GM21360 (cell line): Measurements from ENCODE around the gene RBM5.

ENCODE experiments used
- ATAC-seq: cut with Tn5 transposase; IDR thresholded peaks from one replicate; pipeline ENCODE4 v1.9.1; 2021; ENCODE audit warnings: mild to moderate bottlenecking, moderate library complexity; ENCODE audit not compliant: unreplicated experiment

RBM5 gene

DNA sequence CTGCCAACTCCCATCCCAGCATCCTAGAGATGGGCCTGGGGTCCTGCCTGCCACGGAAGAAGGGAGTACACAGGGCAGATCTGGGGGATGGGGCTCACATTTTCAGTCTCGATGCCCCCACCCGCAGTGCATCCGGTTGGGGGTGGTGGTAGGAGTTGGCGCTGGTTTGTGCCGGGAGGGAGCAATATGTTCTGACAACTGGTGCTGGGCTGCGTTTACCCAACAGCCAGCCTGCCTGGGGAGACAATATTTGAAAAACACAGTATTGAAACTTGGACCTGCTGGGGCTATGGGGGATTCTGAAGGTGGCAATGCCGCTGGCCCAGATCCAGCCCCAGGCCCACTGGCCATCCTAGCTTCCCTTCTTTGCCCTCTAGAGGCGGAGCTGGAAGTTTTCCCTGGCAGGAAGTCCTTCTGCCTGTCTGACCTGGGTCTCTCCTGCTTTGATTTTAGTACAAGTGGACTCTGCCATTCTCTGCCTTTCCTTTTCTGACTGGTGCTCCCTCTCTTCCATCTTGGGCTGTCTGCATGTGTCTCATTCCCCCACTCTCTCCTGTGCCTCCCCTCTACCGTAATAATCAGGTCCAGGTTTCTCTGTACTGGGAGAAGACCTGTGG, 69.9 kb downstream of the RBM5 start:
- no peak for ATAC-seq

- ATAC-seq, result no peak
Measured at GRCh38 chr3:50160561-50160983, 71.9 kb downstream of the RBM5 start.

- no peak for ATAC-seq
Measured at GRCh38 chr3:50161320-50161719, 72.6 kb downstream of the RBM5 start.

GRCh38 chr3:50162034-50162883, 73.5 kb downstream of the RBM5 start:
- ATAC-seq, result no peak

DNA sequence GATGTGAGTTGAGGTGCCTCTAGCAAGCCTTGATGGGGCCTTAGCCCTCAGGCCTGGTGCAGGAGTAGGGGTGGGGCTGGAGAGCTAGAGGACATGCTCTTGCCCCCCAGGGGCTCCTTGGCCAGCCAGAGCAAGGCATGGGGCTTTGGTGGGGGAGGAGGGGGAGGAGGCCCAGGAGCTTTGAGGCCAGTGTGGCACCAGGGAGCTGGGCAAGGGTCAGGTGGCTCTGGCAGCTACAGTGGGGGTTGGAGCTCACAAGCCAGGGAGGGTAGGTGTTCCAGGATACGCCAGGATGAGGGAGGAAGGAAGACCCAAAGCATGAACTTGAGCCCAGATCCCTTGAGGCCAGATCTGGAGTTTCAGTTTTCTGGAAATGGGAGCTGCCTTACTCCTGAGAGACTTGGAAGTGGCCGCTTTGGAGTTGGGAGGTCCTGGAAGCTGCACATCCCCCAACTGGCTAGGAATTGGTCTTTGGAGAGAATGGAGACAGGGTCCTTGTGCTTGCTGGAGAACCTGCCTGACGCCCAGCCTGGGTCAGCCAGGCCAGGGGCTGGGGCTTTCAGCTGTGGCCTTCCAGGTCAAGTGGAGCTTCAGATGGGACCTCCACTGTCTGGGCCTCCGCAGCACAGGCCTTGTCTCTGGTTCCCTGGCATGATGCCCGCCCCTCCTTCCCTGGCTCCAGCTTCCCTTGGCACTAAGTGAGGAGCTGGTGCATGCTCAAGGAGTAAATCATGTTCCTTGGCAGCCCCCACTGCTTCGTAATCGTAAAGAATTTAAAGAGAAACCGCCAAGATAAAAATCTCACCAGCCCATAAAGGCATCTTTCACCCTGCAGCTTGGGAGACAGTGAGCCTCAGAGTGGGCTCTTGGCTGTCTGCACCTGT, 75.1 kb downstream of the RBM5 start:
- ATAC-seq, result no peak

DNA sequence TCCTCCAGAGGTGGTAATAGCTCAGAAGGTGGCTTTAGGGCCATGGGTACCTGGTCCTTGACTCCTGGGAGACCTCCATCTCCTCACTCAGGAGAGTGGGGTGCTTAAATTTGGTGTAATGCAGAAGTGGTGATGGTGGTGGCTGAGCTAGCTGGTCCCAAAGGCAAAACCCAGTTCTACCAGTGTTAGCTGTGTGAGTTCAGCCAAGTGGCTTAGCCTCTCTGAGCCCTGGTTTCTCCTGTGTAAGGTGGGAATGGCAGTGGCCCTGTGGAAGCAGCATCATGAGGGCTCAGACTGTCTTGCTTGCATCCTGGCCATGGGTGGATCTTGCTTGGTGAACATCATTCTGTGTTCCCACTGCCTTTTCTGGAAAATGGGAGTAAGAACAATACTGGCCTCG, 75.8 kb downstream of the RBM5 start:
- no peak for ATAC-seq

- ATAC-seq, result no peak
Measured at GRCh38 chr3:50164984-50165909, 76.5 kb downstream of the RBM5 start.

GRCh38 chr3:50165910-50166538, 77.3 kb downstream of the RBM5 start:
- no peak for ATAC-seq

- ATAC-seq, result no peak
Measured at GRCh38 chr3:50166620-50167019, 77.9 kb downstream of the RBM5 start.

GRCh38 chr3:50167069-50167840, 78.5 kb downstream of the RBM5 start:
- ATAC-seq, result no peak

DNA sequence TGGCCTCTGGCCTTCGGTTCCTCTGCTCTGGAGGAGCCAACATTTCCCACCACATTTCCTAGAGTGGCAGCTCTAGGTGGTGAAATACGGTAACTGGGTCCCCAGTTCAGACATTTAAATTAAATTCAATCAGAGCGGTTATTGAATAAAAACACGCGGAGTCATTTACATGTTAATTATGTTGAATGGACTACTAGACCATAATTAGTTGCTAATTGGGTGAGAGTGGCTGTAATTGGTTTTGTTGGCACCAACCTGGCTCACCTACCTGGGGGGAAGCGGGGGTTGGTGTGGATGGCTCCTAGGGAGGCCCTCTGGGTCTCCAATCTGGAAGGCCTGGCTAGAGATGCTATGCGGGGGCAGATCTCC, 79.1 kb downstream of the RBM5 start:
- no peak for ATAC-seq

DNA sequence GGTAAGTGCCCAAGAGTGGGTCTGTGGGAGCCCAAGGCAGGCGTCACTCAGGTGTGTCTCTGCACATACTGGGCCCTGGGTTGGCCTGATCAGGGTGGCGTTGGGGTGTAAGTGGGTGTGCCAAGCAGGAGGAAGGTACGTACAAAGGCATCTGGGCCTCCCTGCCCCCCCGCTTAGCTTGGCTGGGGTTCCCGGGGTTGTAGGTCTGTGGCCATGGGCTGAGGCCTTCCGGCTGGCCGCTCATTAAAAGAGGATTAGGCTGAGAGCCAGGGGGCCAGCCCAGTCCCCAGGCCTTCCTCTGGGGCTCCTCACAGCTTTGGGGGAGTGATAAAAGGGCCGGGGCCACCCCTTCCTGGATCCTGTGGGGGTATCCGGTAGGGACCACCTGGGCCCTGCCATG, 79.7 kb downstream of the RBM5 start:
- ATAC-seq, result no peak
